Suppressor macrophage treated with lipopolysaccharide for 4 hours (primary cell): Measurements from ENCODE around the gene SFT2D1.

Experiments used
- DNase-seq: peaks from one replicate; pipeline ENCODE4 v3.0.0-alpha.2; 2020

SFT2D1 gene

DNA sequence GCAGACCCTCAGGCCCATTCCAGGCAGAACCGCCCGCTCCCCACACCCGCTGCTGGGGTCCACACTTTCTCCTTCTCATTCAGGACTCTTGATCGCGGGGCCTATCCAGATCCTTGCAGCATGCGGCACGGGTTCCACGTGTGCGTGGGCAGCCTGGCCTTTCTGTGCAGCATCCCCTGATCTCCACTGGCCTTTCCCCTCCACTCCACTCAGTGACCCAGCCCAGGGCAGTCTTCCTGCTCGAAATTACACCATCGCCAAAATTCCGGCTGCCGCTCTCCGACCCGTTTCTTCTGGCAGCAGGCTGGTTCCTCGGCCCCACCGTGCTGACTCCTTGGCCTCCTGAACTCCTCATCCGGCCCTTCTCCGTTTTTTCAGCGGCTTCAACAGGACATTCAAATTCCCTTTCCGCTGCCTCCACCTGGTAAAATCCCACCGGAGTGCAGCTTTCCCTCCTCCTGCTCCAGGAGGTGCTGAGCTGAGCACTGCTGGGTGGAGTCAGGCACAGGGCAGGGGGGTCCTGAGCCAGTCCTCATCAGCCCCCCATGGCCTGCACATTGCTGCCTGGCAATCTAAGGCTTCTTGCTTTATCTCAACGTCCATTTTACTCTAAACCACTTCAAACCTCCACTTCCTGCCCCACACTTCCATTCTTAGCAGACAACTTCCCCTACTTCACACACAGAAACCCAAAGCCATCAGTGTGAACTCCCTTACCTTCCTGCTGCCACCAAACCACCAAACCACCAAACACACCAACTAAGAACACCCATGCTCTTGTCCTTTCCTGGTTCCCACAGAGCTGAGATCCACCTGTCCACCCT, 9.0 kb downstream of the SFT2D1 start:
- no peak for DNase-seq

GRCh38 chr6:166331503-166332415, 10.6 kb downstream of the SFT2D1 start:
- DNase-seq, result no peak

DNA sequence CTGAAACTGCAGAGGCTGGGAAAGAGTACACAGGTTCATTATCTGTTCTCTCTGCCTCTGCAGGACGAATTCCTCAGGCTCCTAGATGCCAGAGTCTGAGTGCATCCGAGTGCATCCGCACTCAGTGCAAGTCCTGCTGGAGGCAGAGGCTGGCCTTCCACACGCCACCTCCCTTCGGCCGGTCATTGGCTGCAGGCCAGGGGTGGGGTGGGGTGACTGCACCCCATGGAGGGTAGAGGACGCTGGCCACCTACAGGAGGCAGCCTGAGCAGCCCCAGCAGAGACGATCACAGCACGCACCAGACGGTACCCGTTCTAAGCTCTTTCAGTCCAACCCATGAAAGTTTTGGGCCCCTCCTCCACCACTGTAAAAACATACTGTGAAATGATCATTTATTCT, 11.7 kb downstream of the SFT2D1 start:
- no peak for DNase-seq

GRCh38 chr6:166325383-166326042, 16.8 kb downstream of the SFT2D1 start:
- DNase-seq, result no peak

- no peak for DNase-seq
These were observed 18.9 kb downstream of the SFT2D1 start for GRCh38 chr6:166323395-166323794.

DNA sequence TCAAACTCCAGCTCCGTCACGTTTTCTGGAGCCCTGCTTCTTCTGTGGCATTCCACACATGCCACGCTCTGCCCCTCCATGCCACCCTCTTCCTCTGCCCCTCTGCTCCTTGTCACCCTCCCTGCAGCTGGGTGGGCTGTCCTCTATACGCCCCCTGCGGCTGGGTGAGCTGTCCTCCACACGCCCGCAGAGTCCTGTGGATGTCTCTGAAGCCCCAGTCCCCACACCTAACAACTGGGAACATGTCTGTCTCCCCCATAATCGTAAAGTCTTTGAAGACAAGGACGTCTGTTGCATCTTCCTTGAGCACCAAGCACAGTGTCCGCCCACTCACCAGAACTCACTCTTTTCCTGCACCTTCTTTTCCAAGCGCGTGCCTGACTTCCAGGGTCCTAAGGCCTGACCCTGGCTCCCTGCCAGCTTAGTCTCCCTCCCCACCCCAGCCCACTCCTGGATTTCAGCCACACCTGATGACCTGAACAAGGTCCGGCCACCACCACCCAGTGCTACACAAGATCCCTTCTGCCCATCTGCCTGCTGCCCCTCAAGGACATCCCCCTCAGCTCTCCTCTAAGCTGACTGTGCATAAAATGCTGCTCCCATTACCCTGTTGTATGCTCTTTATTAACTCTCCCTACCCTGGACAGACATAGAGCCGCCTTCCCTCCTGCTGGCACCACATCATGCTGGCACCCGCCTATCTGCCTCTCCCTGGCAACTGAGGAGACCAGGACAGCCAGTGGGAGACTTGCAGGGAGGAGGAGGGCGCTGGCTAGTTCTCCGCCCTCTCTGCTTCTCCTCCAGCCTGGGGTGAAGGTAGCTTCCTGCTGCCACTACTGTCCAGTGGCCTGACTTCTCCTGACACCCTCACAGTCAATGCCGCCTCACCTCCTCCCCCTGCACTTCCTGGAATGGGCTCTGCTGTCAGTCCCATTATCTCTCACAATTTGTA, 23.4 kb downstream of the SFT2D1 start:
- no peak for DNase-seq

GRCh38 chr6:166318227-166318626, 24.1 kb downstream of the SFT2D1 start:
- no peak for DNase-seq

- no peak for DNase-seq
These were observed 24.8 kb downstream of the SFT2D1 start for GRCh38 chr6:166317261-166318212.

DNA sequence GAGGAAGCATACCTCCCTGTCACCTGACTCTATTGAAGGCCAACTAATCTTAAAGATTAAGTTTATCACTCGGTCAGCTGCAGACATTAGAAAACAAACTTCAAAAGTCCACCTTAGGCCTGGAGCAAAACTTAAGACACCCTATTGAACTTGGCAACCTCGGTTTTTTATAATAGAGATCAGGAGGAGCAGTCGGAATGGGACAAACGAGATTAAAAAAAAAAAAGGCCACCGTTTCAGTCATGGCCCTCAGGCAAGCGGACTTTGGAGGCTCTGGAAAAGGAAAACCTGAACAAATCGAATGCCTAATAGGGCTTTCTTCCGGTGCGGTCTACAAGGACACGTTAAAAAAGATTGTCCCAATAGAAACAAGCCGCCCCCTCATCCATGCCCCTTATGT, 26.9 kb downstream of the SFT2D1 start:
- no peak for DNase-seq

GRCh38 chr6:166314454-166314853, 27.9 kb downstream of the SFT2D1 start:
- no peak for DNase-seq

DNA sequence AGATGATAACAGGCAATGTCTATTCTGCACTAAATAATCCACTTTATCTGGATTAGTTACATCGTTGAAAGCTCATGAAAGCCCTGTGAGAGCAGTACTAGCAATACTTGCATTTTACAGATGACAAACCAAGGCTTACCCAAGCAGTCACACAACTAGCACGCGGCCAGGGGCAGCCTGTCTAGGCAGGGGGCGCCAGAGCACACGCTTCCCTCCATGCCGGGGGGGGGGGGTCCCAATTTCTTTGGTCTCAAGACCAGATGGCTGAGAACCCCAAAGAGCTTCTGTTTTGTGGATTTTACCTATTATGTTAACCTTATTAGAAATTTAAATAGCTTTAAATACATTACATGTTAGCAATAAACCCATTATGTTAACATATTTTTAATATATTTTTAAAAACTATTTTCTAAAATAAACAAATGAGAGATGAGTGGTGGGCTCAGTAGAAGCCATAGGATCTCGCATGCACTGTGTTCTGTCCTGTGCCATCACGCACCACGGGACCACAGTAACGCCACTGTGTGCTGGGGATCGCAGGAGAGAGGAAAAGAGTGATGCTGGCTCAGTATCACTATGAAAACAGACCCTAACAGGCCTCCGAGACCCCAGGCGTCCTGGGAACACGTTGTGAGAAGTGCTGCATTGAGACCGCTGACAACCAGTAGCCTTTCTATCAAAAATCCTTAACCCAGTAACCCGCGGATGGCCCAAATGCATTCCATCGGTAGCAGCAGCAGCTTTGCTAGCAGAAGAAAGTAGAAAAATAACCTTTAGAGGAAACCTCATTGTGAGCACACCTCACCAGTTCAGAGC, 28.9 kb downstream of the SFT2D1 start:
- peak; percentile 78 for DNase-seq

- no peak for DNase-seq
These were observed 29.5 kb downstream of the SFT2D1 start for GRCh38 chr6:166312832-166313231.

DNA sequence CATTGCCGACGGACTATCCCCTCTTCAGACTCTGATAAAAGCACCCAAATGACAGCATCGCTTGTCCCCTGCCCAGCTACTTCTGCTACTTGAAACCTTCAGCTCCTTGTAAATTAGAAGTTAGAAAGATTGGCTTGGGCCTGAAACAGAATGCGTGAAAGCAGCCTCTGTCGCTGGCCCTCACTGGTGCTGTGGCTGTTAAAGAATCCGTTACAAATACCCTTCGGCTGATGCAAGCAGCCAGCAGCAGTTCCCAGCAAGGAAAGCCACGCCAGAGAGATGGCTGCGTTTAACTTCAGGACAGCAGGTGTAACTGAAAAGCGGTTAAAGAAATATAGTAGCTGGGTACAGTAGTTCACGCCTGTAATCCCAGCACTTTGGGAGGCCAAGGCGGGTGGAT, 31.7 kb downstream of the SFT2D1 start:
- no peak for DNase-seq

DNA sequence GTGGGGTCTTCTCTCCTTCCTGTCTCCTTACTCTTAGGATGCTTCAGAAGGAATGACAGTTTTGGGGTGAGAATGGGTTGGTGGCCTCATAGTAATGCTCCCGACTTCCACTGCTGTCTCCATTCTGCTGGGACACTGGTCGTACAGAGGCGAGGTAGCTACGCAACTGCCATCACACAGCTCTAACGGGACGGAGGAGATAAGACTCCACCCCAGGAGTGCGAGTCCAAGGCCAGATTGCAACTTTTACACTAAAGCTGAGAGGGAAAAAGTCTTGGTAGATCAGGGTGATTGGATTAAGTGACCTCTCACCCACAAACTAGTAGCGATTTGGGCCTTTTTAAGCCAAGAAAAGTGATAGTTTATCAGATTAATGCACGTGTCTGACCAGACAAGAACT, 32.4 kb downstream of the SFT2D1 start:
- no peak for DNase-seq

GRCh38 chr6:166308769-166309589, 33.4 kb downstream of the SFT2D1 start:
- no peak for DNase-seq

GRCh38 chr6:166308033-166308768, 34.1 kb downstream of the SFT2D1 start, which contains the start of gene PRR18:
Gene PRR18, minus strand, starts transcription at chr6:166308392. Its CDS starts 250 bp downstream, at chr6:166308142.
- DNase-seq, result peak; percentile 3

- DNase-seq, result peak; percentile 4
These were observed 35.0 kb downstream of the SFT2D1 start for GRCh38 chr6:166307082-166308032.
